Measurements from ENCODE around the gene CELF2. TPM values are rescaled to one million over a fixed set of nuclear protein-coding genes. Genes with fewer than 3 reads are reported as not detected.

Gene CELF2
- total RNA-seq, 1 experiment from 2014 or later = 28.7 TPM

- Histone ChIP-seq H3K18ac (ENCODE audit: insufficient read length, low read depth, low read length) (peak overlapping the region; percentile 35), H3K79me2 (ENCODE audit: insufficient read depth, low read length) (no peaks in the 10 kb centered on the region), H3K23me2 (ENCODE audit: insufficient read length, low read depth, low read length, poor library complexity, severe bottlenecking) (no peaks in the 10 kb centered on the region), H3K79me1 (ENCODE audit: insufficient read depth, low read depth, low read length, poor library complexity, severe bottlenecking) (no peaks in the 10 kb centered on the region), H4K20me1 (ENCODE audit: control insufficient read depth, insufficient read depth, insufficient read length) (no peaks in the 10 kb centered on the region), H2BK20ac (ENCODE audit: low read depth, low read length, poor library complexity, severe bottlenecking) (no peak overlapping the region), H3K4ac (ENCODE audit: low read depth, low read length) (no peak overlapping the region), H3K56ac (ENCODE audit: insufficient read length, low read depth, low read length) (no peak overlapping the region), H3K23ac (ENCODE audit: insufficient read length, low read depth, low read length) (no peak overlapping the region), H3K27ac (ENCODE audit: insufficient read length, low read depth, low read length) (no peak overlapping the region), H2BK12ac (ENCODE audit: insufficient read length, low read depth, low read length) (peak overlapping the region; percentile 63), H3K27me3 (ENCODE audit: insufficient read depth, low read length) (no peaks in the 10 kb centered on the region), H3K4me1 (ENCODE audit: insufficient read depth, low read length) (peaks cover 9% of the 10 kb centered on the region; the same call in 1 of the 2 replicates), H4K5ac (ENCODE audit: insufficient read length, low read depth, low read length) (no peak overlapping the region), H2AFZ (ENCODE audit: low read length) (no peak overlapping the region), H3K14ac (ENCODE audit: insufficient read depth, low read length) (peak overlapping the region; percentile 48; the same call in 1 of the 2 replicates), H2BK15ac (ENCODE audit: low read depth, low read length) (no peak overlapping the region), H3K9ac (ENCODE audit: extremely low read depth, insufficient read length, low read length) (no peak overlapping the region), H2AK5ac (ENCODE audit: insufficient read length, low read length) (no peak overlapping the region), H4K8ac (replicated peaks; ENCODE audit: insufficient read length, low read depth, low read length) (no peak overlapping the region), H4K91ac (ENCODE audit: insufficient read length, low read depth, low read length) (peak overlapping the region; percentile 53), H3T11ph (ENCODE audit: low read length) (no peak overlapping the region), H2BK120ac (ENCODE audit: low read depth, low read length, poor library complexity, severe bottlenecking) (no peak overlapping the region), H3K9me3 (ENCODE audit: control insufficient read depth, low read depth, low read length) (no peaks in the 10 kb centered on the region), H2BK5ac (ENCODE audit: insufficient read length, low read length) (no peak overlapping the region), H3K4me2 (ENCODE audit: insufficient read depth, insufficient read length, low read length) (no peak overlapping the region)
- no peak for DNase-seq
- Mint-ChIP-seq H3K4me3 (no peak overlapping the region; a peak in 1 of 5 replicates), H3K36me3 (ENCODE audit: insufficient read depth in 1 of 3, low read depth in 3 of 3) (peaks cover 0 to 15% (median 7%) of the 10 kb centered on the region in 3 experiments; a peak in 6 of 7 replicates), H3K9me3 (0 out of 5 replicates have a peak, but pooled peaks cover 0 to 2% of the 10 kb centered on the region in 2 experiments), H3K27ac (peak overlapping the region; percentile 72 to 77 (median 75)), H3K4me1 (peaks cover 56 to 68% of the 10 kb centered on the region in 2 experiments), H3K27me3 (ENCODE audit: low read depth) (no peaks in the 10 kb centered on the region)
- TF ChIP-seq CTCF (conservative IDR thresholded peaks at IDR 0.05) = no peak
- WGBS (ENCODE audit: extremely low coverage, insufficient read length, low lambda C conversion rate) = no CpG with 5 or more reads among the region's 11 CpGs
Measured at GRCh38 chr10:11192304-11193000, 174.8 kb downstream of the CELF2 start.
